ENCODE data around the gene LSM14B. TPM values are rescaled to one million over a fixed set of nuclear protein-coding genes. Genes with fewer than 3 reads are reported as not detected.
A peak's percentile ranks its signal among the peaks of the same experiment; 100 is the strongest.

The LSM14B gene
- total RNA-seq, 1 donor from 2014 or later, result 36.8 TPM

GRCh38 chr20:62136283-62137091, 14.2 kb downstream of the LSM14B start:
- ATAC-seq, result peak; percentile 60 to 70
- Histone ChIP-seq H3K9me3 (no peaks in the 10 kb centered on the region), H3K4me1 (peaks cover 53% of the 10 kb centered on the region), H3K36me3 (peaks cover 95% of the 10 kb centered on the region), H3K27me3 (ENCODE audit: low read depth) (no peaks in the 10 kb centered on the region), H3K27ac (peak overlapping the region; percentile 0), H3K4me3 (no peak overlapping the region)
- intact Hi-C loops (cut with DNase I), result no loop called here
- peak; percentile 80 for DNase-seq
- TF ChIP-seq, protein P1, sequence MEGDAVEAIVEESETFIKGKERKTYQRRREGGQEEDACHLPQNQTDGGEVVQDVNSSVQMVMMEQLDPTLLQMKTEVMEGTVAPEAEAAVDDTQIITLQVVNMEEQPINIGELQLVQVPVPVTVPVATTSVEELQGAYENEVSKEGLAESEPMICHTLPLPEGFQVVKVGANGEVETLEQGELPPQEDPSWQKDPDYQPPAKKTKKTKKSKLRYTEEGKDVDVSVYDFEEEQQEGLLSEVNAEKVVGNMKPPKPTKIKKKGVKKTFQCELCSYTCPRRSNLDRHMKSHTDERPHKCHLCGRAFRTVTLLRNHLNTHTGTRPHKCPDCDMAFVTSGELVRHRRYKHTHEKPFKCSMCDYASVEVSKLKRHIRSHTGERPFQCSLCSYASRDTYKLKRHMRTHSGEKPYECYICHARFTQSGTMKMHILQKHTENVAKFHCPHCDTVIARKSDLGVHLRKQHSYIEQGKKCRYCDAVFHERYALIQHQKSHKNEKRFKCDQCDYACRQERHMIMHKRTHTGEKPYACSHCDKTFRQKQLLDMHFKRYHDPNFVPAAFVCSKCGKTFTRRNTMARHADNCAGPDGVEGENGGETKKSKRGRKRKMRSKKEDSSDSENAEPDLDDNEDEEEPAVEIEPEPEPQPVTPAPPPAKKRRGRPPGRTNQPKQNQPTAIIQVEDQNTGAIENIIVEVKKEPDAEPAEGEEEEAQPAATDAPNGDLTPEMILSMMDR (IDR thresholded peaks at IDR 0.05), result peak; percentile 78

- Histone ChIP-seq H3K27me3 (ENCODE audit: low read depth) (no peaks in the 10 kb centered on the region), H3K4me3 (no peak overlapping the region), H3K27ac (no peak overlapping the region), H3K36me3 (peaks cover 89% of the 10 kb centered on the region), H3K9me3 (no peaks in the 10 kb centered on the region), H3K4me1 (peaks cover 54% of the 10 kb centered on the region)
- ATAC-seq, result no peak
- TF ChIP-seq, protein P1 (IDR thresholded peaks at IDR 0.05), result no peak
- DNase-seq, result no peak
- intact Hi-C loops (cut with DNase I), result no loop called here
These were observed 14.8 kb downstream of the LSM14B start for GRCh38 chr20:62137092-62137384.

DNA sequence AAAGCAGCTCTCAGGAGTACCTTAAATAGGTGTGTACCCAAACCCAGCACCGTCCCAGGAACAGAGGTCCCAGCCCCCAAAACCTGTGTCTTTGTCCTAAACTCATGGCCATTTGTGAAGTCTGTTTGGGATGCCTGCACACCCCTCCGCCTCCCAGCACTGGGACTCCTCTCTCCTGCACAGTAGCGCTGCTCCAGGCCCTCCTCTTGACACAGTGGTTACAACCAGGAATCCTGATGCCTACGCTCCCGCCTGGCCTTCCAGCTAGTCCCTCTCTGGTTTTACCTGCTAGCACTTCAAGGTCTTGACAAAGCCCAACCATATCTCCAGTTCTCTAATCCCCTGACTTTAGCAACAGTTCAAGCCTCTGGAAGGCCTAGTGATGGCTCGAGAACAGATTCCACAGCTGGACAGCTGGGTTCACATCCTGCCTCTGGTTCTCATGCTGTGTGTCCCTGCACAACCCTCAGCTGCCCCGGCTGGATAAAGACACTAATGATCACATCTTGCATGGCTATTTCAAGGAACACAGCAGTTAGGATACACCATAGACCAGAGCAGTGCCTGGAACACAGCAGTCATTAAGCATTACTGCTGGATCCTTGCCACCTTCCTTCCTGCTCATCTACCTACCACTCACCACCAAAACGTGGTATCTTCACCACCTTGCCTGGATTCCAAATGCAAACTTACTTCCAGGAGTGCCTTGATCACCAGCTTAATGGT, 15.4 kb downstream of the LSM14B start:
- H3K4me3 ChIP-seq, result no peak overlapping the region
- H3K36me3 ChIP-seq, result peaks cover 83% of the 10 kb centered on the region
- no peak for DNase-seq
- TF ChIP-seq, protein P1 (IDR thresholded peaks at IDR 0.05), result no peak
- no peak overlapping the region for H3K27ac ChIP-seq
- no peaks in the 10 kb centered on the region for H3K27me3 ChIP-seq (ENCODE audit: low read depth)
- no peak for ATAC-seq
- H3K9me3 ChIP-seq, result no peaks in the 10 kb centered on the region
- peaks cover 49% of the 10 kb centered on the region for H3K4me1 ChIP-seq
- intact Hi-C loops (cut with DNase I), result no loop called here

DNA sequence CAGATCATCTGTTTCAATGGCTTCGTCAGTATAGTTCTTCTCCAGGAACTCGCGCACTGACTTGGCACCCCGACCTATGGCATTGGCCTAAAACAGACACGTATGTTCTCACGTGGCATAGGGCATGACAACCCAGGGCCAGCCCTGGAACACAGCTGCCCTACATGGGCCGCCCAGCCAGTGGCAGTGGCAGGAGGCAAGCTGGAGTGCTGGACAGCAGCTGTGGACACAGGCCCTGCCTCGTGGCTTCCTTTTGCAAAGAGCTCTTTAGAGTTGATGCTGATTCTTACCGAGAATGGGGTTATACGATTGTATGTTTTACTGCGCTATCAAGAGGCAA, 15.9 kb downstream of the LSM14B start:
- Histone ChIP-seq H3K4me1 (peaks cover 44% of the 10 kb centered on the region), H3K4me3 (no peak overlapping the region), H3K27ac (no peak overlapping the region), H3K9me3 (no peaks in the 10 kb centered on the region), H3K36me3 (peaks cover 78% of the 10 kb centered on the region), H3K27me3 (ENCODE audit: low read depth) (no peaks in the 10 kb centered on the region)
- TF ChIP-seq, protein P1 (IDR thresholded peaks at IDR 0.05), result no peak
- intact Hi-C loops (cut with DNase I), result no loop called here
- ATAC-seq, result no peak
- DNase-seq, result no peak

- Histone ChIP-seq H3K4me3 (no peak overlapping the region), H3K9me3 (no peaks in the 10 kb centered on the region), H3K36me3 (peaks cover 71% of the 10 kb centered on the region), H3K27ac (no peak overlapping the region), H3K27me3 (ENCODE audit: low read depth) (no peaks in the 10 kb centered on the region), H3K4me1 (peaks cover 37% of the 10 kb centered on the region)
- intact Hi-C loops (cut with DNase I), result no loop called here
- no peak for ATAC-seq
- no peak for DNase-seq
- TF ChIP-seq, protein P1 (IDR thresholded peaks at IDR 0.05), result no peak
These were observed 16.6 kb downstream of the LSM14B start for GRCh38 chr20:62138912-62139311.

All from lower lobe of right lung (tissue), 2 donors.